Hippocampal formation (tissue), 2 donors: ENCODE data around the gene PEBP1.
"Not testable (repeated sequence)": the region's sequence is repeated elsewhere in the genome, so short reads cannot be mapped to it uniquely, and the experiment has no call there.

ENCODE experiments used
- DNase-seq, 2 donors: peaks; one replicate each; lab custom pipeline; 2025; lab: John Stamatoyannopoulos, UW

Gene PEBP1

GRCh38 chr12:118135788-118136558 lies at the start of gene PEBP1:
PEBP1 (plus strand) TSS chr12:118136124; CDS start chr12:118136210, 86 bp downstream.
- DNase-seq: peak; percentile 94 to 98

- DNase-seq: no peak
Observed at GRCh38 chr12:118089782-118090181, 46.1 kb upstream of the PEBP1 start.

- DNase-seq: no peak
Observed at GRCh38 chr12:118094039-118094438, 41.9 kb upstream of the PEBP1 start.

- no peak for DNase-seq
Observed at GRCh38 chr12:118098401-118098800, 37.5 kb upstream of the PEBP1 start.

GRCh38 chr12:118098911-118099671 lies 36.8 kb upstream of the PEBP1 start:
- DNase-seq: no peak

- DNase-seq: no peak
Observed at GRCh38 chr12:118101051-118101450, 34.9 kb upstream of the PEBP1 start.

- no peak for DNase-seq
Observed at GRCh38 chr12:118102070-118102469, 33.9 kb upstream of the PEBP1 start.

- no peak for DNase-seq
Observed at GRCh38 chr12:118102609-118103008, 33.3 kb upstream of the PEBP1 start.

GRCh38 chr12:118103201-118103600 lies 32.7 kb upstream of the PEBP1 start:
- no peak for DNase-seq

- peak; percentile 20 to 33 for DNase-seq
Observed at GRCh38 chr12:118103601-118104382, 32.1 kb upstream of the PEBP1 start, which contains the start of gene VSIG10. VSIG10 (minus strand) TSS chr12:118104011; CDS start chr12:118103671, 340 bp downstream.

- DNase-seq: no peak
Observed at GRCh38 chr12:118107011-118107410, 28.9 kb upstream of the PEBP1 start.

- DNase-seq: no peak
Observed at GRCh38 chr12:118107694-118108093, 28.2 kb upstream of the PEBP1 start.

- DNase-seq: no peak
Observed at GRCh38 chr12:118109088-118109487, 26.8 kb upstream of the PEBP1 start.

- DNase-seq: no peak
Observed at GRCh38 chr12:118119449-118119879, 16.5 kb upstream of the PEBP1 start.

- DNase-seq: peak; percentile 47 to 63
Observed at GRCh38 chr12:118120579-118121363, 15.2 kb upstream of the PEBP1 start.

- DNase-seq: no peak
Observed at GRCh38 chr12:118122264-118122663, 13.7 kb upstream of the PEBP1 start.

- no peak for DNase-seq
Observed at GRCh38 chr12:118124333-118124874, 11.5 kb upstream of the PEBP1 start.

GRCh38 chr12:118125743-118126118 lies 10.2 kb upstream of the PEBP1 start:
- DNase-seq: no peak

GRCh38 chr12:118126119-118126757 lies 9.7 kb upstream of the PEBP1 start:
- DNase-seq: no peak

- no peak for DNase-seq
Observed at GRCh38 chr12:118127867-118128266, 8.1 kb upstream of the PEBP1 start.

- DNase-seq: not testable (repeated sequence)
Observed at GRCh38 chr12:118129436-118129835, 6.5 kb upstream of the PEBP1 start.
